Measurements from ENCODE around the gene MEIS2. TPM values are rescaled to one million over a fixed set of nuclear protein-coding genes. Genes with fewer than 3 reads are reported as not detected.

The MEIS2 gene
- total and polyA plus RNA-seq, 2 of the 13 experiments (the other 11 are each of a cell fraction or from before 2014, with no cell fraction given), result 10.7 to 12.4 TPM

DNA sequence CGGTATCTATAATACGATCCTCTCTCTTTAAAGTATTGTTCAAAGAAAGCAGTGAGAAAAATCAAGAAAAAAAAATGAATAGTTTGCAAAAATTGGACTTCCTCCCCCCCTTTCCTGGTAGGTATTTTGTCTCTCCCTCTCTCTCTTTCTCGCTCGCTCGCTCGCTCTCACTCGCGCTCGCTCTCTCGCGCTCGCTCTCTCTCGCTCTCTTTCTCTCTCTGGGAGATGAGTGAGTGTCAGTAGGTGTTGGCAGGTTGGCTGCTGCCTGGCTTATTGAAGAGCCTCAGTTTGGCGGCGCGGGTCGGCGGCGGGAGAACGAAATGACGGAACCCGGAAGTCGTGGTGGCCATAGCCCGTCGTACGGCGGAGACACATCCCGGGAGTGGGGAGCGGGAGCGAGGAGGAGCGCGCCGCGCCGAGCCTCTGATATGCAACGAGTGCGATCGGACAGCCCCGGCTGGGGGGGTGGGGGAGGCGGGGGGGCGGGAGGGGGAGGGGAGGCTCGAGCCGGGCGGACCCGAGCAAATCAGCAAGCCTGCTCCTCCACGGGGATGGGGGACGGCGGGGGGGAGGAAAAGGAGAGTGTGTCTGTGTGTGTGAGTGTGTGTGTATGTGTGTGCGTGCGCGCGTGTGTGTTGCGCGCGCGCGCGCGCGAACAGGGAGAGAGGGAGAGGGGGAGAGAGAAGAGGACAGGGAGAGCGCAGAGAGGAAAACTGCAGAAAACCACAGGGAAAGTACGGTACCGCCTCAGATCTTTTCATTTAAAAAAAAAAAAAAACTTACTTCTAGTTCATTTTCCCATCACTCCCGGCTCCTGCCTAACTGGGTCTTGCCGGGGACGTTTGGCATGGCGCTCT lies at the start of gene MEIS2 (continued):
- TF ChIP-seq HHEX (CRISPR knock-in tag; IDR thresholded peaks at IDR 0.05) (no peak), ATF7 (IDR thresholded peaks at IDR 0.05) (no peak), ATF7 (CRISPR knock-in tag; IDR thresholded peaks at IDR 0.05) (no peak), ATM (IDR thresholded peaks at IDR 0.05; ENCODE audit: borderline replicate concordance) (no peak), ETV5 (CRISPR knock-in tag; IDR thresholded peaks at IDR 0.05; ENCODE audit: borderline replicate concordance) (peak; percentile 41; the same call in 1 of the 2 replicates), THAP8 (CRISPR knock-in tag; IDR thresholded peaks at IDR 0.05; ENCODE audit: borderline replicate concordance) (no peak), DNMT3B (CRISPR knock-in tag; conservative IDR thresholded peaks at IDR 0.05) (0 out of 2 replicates have a peak, but pooled peaks have one; percentile 72), KLF6 (CRISPR knock-in tag; IDR thresholded peaks at IDR 0.05) (no peak), MTF2 (CRISPR knock-in tag; IDR thresholded peaks at IDR 0.05; ENCODE audit: borderline replicate concordance) (no peak), ZNF605 (CRISPR knock-in tag; IDR thresholded peaks at IDR 0.05) (no peak), CBFB (CRISPR knock-in tag; IDR thresholded peaks at IDR 0.05) (no peak), ERF (CRISPR knock-in tag; IDR thresholded peaks at IDR 0.05) (no peak), ZNF589 (CRISPR knock-in tag; conservative IDR thresholded peaks at IDR 0.05) (no peak), NFE2L2 (IDR thresholded peaks at IDR 0.05; ENCODE audit: low read length) (no peak), RFXAP (CRISPR knock-in tag; IDR thresholded peaks at IDR 0.05; ENCODE audit: borderline replicate concordance) (no peak), ZNF619 (CRISPR knock-in tag; IDR thresholded peaks at IDR 0.05) (no peak), HNRNPUL1 (IDR thresholded peaks at IDR 0.05; ENCODE audit: low read depth, low read length) (no peak), DPF2 (CRISPR knock-in tag; IDR thresholded peaks at IDR 0.05; ENCODE audit: borderline replicate concordance, low read depth) (no peak), ZNF441 (CRISPR knock-in tag; IDR thresholded peaks at IDR 0.05; ENCODE audit: borderline replicate concordance) (no peak), SRF (IDR thresholded peaks at IDR 0.05; ENCODE audit: low read depth, low read length) (no peak), JARID2 (CRISPR knock-in tag; IDR thresholded peaks at IDR 0.05; ENCODE audit: insufficient replicate concordance) (no peak), ZNF343 (CRISPR knock-in tag; IDR thresholded peaks at IDR 0.05) (no peak), ZNF3 (CRISPR knock-in tag; IDR thresholded peaks at IDR 0.05) (no peak), KLF12 (CRISPR knock-in tag; IDR thresholded peaks at IDR 0.05; ENCODE audit: borderline replicate concordance) (no peak)
- TF ChIP-seq, protein P1, sequence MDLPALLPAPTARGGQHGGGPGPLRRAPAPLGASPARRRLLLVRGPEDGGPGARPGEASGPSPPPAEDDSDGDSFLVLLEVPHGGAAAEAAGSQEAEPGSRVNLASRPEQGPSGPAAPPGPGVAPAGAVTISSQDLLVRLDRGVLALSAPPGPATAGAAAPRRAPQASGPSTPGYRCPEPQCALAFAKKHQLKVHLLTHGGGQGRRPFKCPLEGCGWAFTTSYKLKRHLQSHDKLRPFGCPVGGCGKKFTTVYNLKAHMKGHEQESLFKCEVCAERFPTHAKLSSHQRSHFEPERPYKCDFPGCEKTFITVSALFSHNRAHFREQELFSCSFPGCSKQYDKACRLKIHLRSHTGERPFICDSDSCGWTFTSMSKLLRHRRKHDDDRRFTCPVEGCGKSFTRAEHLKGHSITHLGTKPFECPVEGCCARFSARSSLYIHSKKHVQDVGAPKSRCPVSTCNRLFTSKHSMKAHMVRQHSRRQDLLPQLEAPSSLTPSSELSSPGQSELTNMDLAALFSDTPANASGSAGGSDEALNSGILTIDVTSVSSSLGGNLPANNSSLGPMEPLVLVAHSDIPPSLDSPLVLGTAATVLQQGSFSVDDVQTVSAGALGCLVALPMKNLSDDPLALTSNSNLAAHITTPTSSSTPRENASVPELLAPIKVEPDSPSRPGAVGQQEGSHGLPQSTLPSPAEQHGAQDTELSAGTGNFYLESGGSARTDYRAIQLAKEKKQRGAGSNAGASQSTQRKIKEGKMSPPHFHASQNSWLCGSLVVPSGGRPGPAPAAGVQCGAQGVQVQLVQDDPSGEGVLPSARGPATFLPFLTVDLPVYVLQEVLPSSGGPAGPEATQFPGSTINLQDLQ (CRISPR knock-in tag; IDR thresholded peaks at IDR 0.05), result no peak
- TF ChIP-seq, protein P2, sequence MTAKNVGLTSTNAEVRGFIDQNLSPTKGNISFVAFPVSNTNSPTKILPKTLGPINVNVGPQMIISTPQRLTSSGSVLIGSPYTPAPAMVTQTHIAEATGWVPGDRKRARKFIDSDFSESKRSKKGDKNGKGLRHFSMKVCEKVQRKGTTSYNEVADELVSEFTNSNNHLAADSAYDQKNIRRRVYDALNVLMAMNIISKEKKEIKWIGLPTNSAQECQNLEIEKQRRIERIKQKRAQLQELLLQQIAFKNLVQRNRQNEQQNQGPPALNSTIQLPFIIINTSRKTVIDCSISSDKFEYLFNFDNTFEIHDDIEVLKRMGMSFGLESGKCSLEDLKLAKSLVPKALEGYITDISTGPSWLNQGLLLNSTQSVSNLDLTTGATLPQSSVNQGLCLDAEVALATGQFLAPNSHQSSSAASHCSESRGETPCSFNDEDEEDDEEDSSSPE (CRISPR knock-in tag; IDR thresholded peaks at IDR 0.05), result peak; percentile 81
- TF ChIP-seq, protein P3, sequence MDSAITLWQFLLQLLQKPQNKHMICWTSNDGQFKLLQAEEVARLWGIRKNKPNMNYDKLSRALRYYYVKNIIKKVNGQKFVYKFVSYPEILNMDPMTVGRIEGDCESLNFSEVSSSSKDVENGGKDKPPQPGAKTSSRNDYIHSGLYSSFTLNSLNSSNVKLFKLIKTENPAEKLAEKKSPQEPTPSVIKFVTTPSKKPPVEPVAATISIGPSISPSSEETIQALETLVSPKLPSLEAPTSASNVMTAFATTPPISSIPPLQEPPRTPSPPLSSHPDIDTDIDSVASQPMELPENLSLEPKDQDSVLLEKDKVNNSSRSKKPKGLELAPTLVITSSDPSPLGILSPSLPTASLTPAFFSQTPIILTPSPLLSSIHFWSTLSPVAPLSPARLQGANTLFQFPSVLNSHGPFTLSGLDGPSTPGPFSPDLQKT (CRISPR knock-in tag; IDR thresholded peaks at IDR 0.05; ENCODE audit: borderline replicate concordance), result no peak

All from HepG2 (cell line).